Smooth muscle cell (in vitro differentiated cells): ENCODE results near the gene ATF1. TPM values are rescaled to one million over a fixed set of nuclear protein-coding genes. Genes with fewer than 3 reads are reported as not detected.
A peak's percentile ranks its signal among the peaks of the same experiment; 100 is the strongest.

ENCODE experiments used
- DNase-seq: peaks from one replicate; lab custom pipeline; 2025; ENCODE audit not compliant: unreplicated experiment; lab: John Stamatoyannopoulos, UW
- H2AFZ ChIP-seq: fragments of 200-600 bp; sonication (generic); 2 replicates; pipeline ENCODE4 v1.6.0; 2016; ENCODE audit warnings: antibody characterized with exemption, low read depth, mild to moderate bottlenecking
- H3F3A ChIP-seq: fragments of 200-600 bp; sonication (generic); 2 replicates; pipeline ENCODE4 v1.6.0; 2017; ENCODE audit warnings: antibody characterized with exemption, low read depth
- H3K27ac ChIP-seq: fragments of 200-600 bp; sonication (generic); 2 replicates; pipeline ENCODE4 v1.5.1; 2016; ENCODE audit warnings: low read depth, mild to moderate bottlenecking
- H3K27me3 ChIP-seq: fragments of 200-600 bp; sonication (generic); 2 replicates; pipeline ENCODE4 v1.6.1; 2016; ENCODE audit warnings: low read depth, mild to moderate bottlenecking
- H3K36me3 ChIP-seq: fragments of 200-600 bp; sonication (generic); 2 replicates; pipeline ENCODE4 v1.5.1; 2016; ENCODE audit warnings: low read depth
- H3K4me1 ChIP-seq: fragments of 200-600 bp; sonication (generic); 2 replicates; pipeline ENCODE4 v1.5.1; 2016; ENCODE audit warnings: low read depth
- H3K4me2 ChIP-seq: fragments of 200-600 bp; sonication (generic); 2 replicates; pipeline ENCODE4 v1.6.0; 2016; ENCODE audit warnings: mild to moderate bottlenecking
- H3K4me3 ChIP-seq: fragments of 200-600 bp; sonication (generic); 2 replicates; pipeline ENCODE4 v1.5.1; 2016; ENCODE audit warnings: mild to moderate bottlenecking
- H3K79me2 ChIP-seq: fragments of 200-600 bp; sonication (generic); 2 replicates; pipeline ENCODE4 v1.6.0; 2016; ENCODE audit warnings: low read depth, mild to moderate bottlenecking
- H3K9ac ChIP-seq: fragments of 200-600 bp; sonication (generic); 2 replicates; pipeline ENCODE4 v1.6.0; 2016; ENCODE audit warnings: low read depth
- H3K9me3 ChIP-seq: fragments of 200-600 bp; sonication (generic); replicated peaks from 2 replicates; pipeline ENCODE4 v1.5.1; 2016; ENCODE audit warnings: low read depth
- H4K20me1 ChIP-seq: fragments of 200-600 bp; sonication (generic); 2 replicates; pipeline ENCODE4 v1.6.0; 2016; ENCODE audit warnings: low read depth
- CTCF ChIP-seq: fragments of 200-600 bp; sonication (generic); IDR thresholded peaks from 2 replicates; pipeline ENCODE4 v1.5.1; 2017; ENCODE audit warnings: borderline replicate concordance, mild to moderate bottlenecking, antibody characterized with exemption; ENCODE audit not compliant: insufficient read depth, poor library complexity, severe bottlenecking
- WGBS: methylation state at CpG from one replicate; pipeline ENCODE4 v1.1.7; 2016; ENCODE audit warnings: low lambda C conversion rate; 5-methylcytosine and 5-hydroxymethylcytosine counted together
- polyA plus RNA-seq: library from polyadenylated mRNA; unstranded; fragments of >200 nt; fragmentation: Nextera tagmentation; extraction: Ambion mirVana; gene quantifications from 2 replicates; pipeline ENCODE4 v1.2.1, GENCODE V29; 2016
- total RNA-seq: library from RNA; depleted of rRNA; stranded (reverse); fragments of >200 nt; gene quantifications from 2 replicates; pipeline ENCODE4 v1.2.3, GENCODE V29; 2014

ATF1 gene
- total RNA-seq, result 28.4 and 29.3 TPM in 2 replicates
- polyA plus RNA-seq, result 19.5 and 20.7 TPM in 2 replicates

GRCh38 chr12:50763639-50764285 lies at the start of gene ATF1:
Gene ATF1, plus strand, starts transcription at chr12:50764101. Its CDS starts 16,045 bp downstream, at chr12:50780146.
- Histone ChIP-seq H3K9ac (peak within 1 kb of the TSS; percentile 97), H3K4me1 (peaks cover 7% of the 10 kb centered on the region), H3K4me3 (peak within 1 kb of the TSS; percentile 85), H3K79me2 (peaks cover 44% of the 10 kb centered on the region), H3K9me3 (no peaks in the 10 kb centered on the region), H3K27ac (peak within 1 kb of the TSS; percentile 98), H4K20me1 (peaks cover 33% of the 10 kb centered on the region), H2AFZ (peak within 1 kb of the TSS; percentile 88), H3K27me3 (no peaks in the 10 kb centered on the region), H3K36me3 (no peaks in the 10 kb centered on the region), H3K4me2 (peak within 1 kb of the TSS; percentile 88), H3F3A (no peaks in the 10 kb centered on the region)
- DNase-seq, result peak; percentile 78
- WGBS, result under 1% methylated on average over 45 of the region's 51 CpGs
- no peak for TF ChIP-seq CTCF

GRCh38 chr12:50715174-50715573 lies 48.7 kb upstream of the ATF1 start:
- no peaks in the 10 kb centered on the region for H4K20me1 ChIP-seq
- peaks cover 8% of the 10 kb centered on the region for H3K36me3 ChIP-seq
- no peaks in the 10 kb centered on the region for H3F3A ChIP-seq
- no peak for DNase-seq
- no peak overlapping the region for H3K9ac ChIP-seq
- no peak overlapping the region for H3K27ac ChIP-seq
- no peaks in the 10 kb centered on the region for H3K9me3 ChIP-seq
- no peak overlapping the region for H2AFZ ChIP-seq
- no peaks in the 10 kb centered on the region for H3K27me3 ChIP-seq
- no peak overlapping the region for H3K4me2 ChIP-seq
- H3K79me2 ChIP-seq, result no peaks in the 10 kb centered on the region
- TF ChIP-seq CTCF, result no peak
- H3K4me1 ChIP-seq, result no peaks in the 10 kb centered on the region
- H3K4me3 ChIP-seq, result no peak overlapping the region
- 98% methylated on average over 2 of the region's 2 CpGs for WGBS

GRCh38 chr12:50718760-50719159 lies 45.1 kb upstream of the ATF1 start:
- H3K4me2 ChIP-seq, result no peak overlapping the region
- H3K36me3 ChIP-seq, result peaks cover 4% of the 10 kb centered on the region
- no peaks in the 10 kb centered on the region for H3K4me1 ChIP-seq
- H3F3A ChIP-seq, result no peaks in the 10 kb centered on the region
- no peak overlapping the region for H3K9ac ChIP-seq
- TF ChIP-seq CTCF, result no peak
- DNase-seq, result no peak
- no peak overlapping the region for H3K4me3 ChIP-seq
- no peak overlapping the region for H3K27ac ChIP-seq
- no peaks in the 10 kb centered on the region for H4K20me1 ChIP-seq
- H3K27me3 ChIP-seq, result no peaks in the 10 kb centered on the region
- no peaks in the 10 kb centered on the region for H3K9me3 ChIP-seq
- WGBS, result 96% methylated on average over 2 of the region's 2 CpGs
- no peak overlapping the region for H2AFZ ChIP-seq
- H3K79me2 ChIP-seq, result no peaks in the 10 kb centered on the region

- peaks cover 4% of the 10 kb centered on the region for H3K36me3 ChIP-seq
- H3K4me1 ChIP-seq, result no peaks in the 10 kb centered on the region
- WGBS, result 82% methylated on average over 3 of the region's 3 CpGs
- no peak overlapping the region for H3K27ac ChIP-seq
- TF ChIP-seq CTCF, result no peak
- no peak overlapping the region for H3K4me3 ChIP-seq
- H3K4me2 ChIP-seq, result no peak overlapping the region
- no peaks in the 10 kb centered on the region for H3F3A ChIP-seq
- H2AFZ ChIP-seq, result no peak overlapping the region
- H3K79me2 ChIP-seq, result no peaks in the 10 kb centered on the region
- no peaks in the 10 kb centered on the region for H3K9me3 ChIP-seq
- no peaks in the 10 kb centered on the region for H3K27me3 ChIP-seq
- H3K9ac ChIP-seq, result no peak overlapping the region
- no peaks in the 10 kb centered on the region for H4K20me1 ChIP-seq
- DNase-seq, result no peak
Measured at GRCh38 chr12:50720085-50720484, 43.8 kb upstream of the ATF1 start.
